ENCODE results near the gene RECQL5. TPM values are rescaled to one million over a fixed set of nuclear protein-coding genes. Genes with fewer than 3 reads are reported as not detected.

The RECQL5 gene
- total RNA-seq, 1 donor from 2014 or later = 44.0 TPM

DNA sequence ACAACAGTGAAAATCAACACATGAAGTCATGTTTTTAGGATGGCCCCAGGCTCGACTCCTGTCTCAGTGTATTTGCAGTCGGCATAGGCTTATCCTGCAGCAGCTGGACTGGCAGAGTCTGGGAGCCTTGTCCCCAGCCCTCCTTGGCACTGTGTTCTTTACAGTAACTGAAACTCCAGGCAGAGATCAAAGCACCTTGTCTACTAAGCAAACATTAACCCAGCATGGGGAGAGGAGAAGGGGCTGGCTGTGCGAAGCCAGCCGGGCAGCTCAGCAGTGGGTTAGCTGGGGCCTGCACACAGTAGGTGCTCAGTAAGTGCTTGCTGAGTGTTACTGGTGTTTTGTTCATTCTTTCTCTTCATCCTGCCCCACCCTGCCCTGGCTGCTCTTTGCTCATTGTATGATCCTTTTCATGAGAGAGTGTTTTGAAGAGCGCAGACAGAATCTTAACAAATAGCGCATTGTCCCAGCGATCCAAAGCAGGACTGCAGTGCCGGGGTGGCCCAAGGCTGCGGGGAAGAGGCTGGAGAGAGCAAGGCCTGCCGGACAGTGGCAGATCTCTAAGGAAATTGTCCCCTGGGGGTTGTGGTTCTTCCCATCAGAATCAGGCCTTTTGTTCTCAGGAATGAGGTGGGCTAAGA is 30.8 kb upstream of the RECQL5 start:
- Histone ChIP-seq H3K4me3 (no peak overlapping the region), H3K4me1 (peaks cover 88% of the 10 kb centered on the region), H3K27ac (peak overlapping the region; percentile 69), H3K9me3 (no peaks in the 10 kb centered on the region), H3K36me3 (peaks cover 0 to 36% of the 10 kb centered on the region in 2 donors), H3K27me3 (no peaks in the 10 kb centered on the region)
- DNase-seq (ENCODE audit: extremely low spot score in 2 of 2) = no peak
- intact Hi-C loops (cut with DNase I) = no loop called here
- TF ChIP-seq POLR2AphosphoS5 (IDR thresholded peaks at IDR 0.05; ENCODE audit: insufficient read depth in 1 of 2, low read depth in 1 of 2) (no peak), POLR2A (IDR thresholded peaks at IDR 0.05) (no peak), CTCF (IDR thresholded peaks at IDR 0.05) (no peak)

GRCh38 chr17:75695830-75696271 is 28.9 kb upstream of the RECQL5 start:
- intact Hi-C loops (cut with DNase I) = no loop called here
- peak in 1 of 2 donors; percentile 90 for DNase-seq (ENCODE audit: extremely low spot score in 2 of 2)
- H3K36me3 ChIP-seq = peaks cover 0 to 20% of the 10 kb centered on the region in 2 donors
- H3K27me3 ChIP-seq = no peaks in the 10 kb centered on the region
- TF ChIP-seq POLR2A (IDR thresholded peaks at IDR 0.05) = no peak
- peak in 1 of 2 donors; percentile 29 for TF ChIP-seq POLR2AphosphoS5 (IDR thresholded peaks at IDR 0.05; ENCODE audit: insufficient read depth in 1 of 2, low read depth in 1 of 2)
- TF ChIP-seq CTCF (IDR thresholded peaks at IDR 0.05) = no peak
- H3K4me1 ChIP-seq = peaks cover 90% of the 10 kb centered on the region
- H3K27ac ChIP-seq = peak overlapping the region; percentile 69
- H3K9me3 ChIP-seq = no peaks in the 10 kb centered on the region
- H3K4me3 ChIP-seq = no peak overlapping the region

- Histone ChIP-seq H3K4me1 (peaks cover 91% of the 10 kb centered on the region), H3K9me3 (no peaks in the 10 kb centered on the region), H3K27me3 (no peaks in the 10 kb centered on the region), H3K4me3 (no peak overlapping the region), H3K36me3 (peaks cover 0 to 15% of the 10 kb centered on the region in 2 donors), H3K27ac (peak overlapping the region; percentile 69)
- intact Hi-C loops (cut with DNase I) = no loop called here
- DNase-seq (ENCODE audit: extremely low spot score in 2 of 2) = no peak
- TF ChIP-seq POLR2A (IDR thresholded peaks at IDR 0.05) (no peak), CTCF (IDR thresholded peaks at IDR 0.05) (no peak), POLR2AphosphoS5 (IDR thresholded peaks at IDR 0.05; ENCODE audit: insufficient read depth in 1 of 2, low read depth in 1 of 2) (no peak)
Observed at GRCh38 chr17:75695141-75695829, 28.3 kb upstream of the RECQL5 start.

GRCh38 chr17:75694536-75694935 is 27.6 kb upstream of the RECQL5 start:
- peak in 1 of 2 donors; percentile 85 for DNase-seq (ENCODE audit: extremely low spot score in 2 of 2)
- Histone ChIP-seq H3K27me3 (no peaks in the 10 kb centered on the region), H3K36me3 (peaks cover 0 to 7% of the 10 kb centered on the region in 2 donors), H3K4me3 (no peak overlapping the region), H3K9me3 (no peaks in the 10 kb centered on the region), H3K27ac (peak overlapping the region; percentile 69), H3K4me1 (peaks cover 90% of the 10 kb centered on the region)
- intact Hi-C loops (cut with DNase I) = no loop called here
- TF ChIP-seq POLR2A (IDR thresholded peaks at IDR 0.05) (no peak), CTCF (IDR thresholded peaks at IDR 0.05) (no peak), POLR2AphosphoS5 (IDR thresholded peaks at IDR 0.05; ENCODE audit: insufficient read depth in 1 of 2, low read depth in 1 of 2) (no peak)

All from vagina (tissue), 2 donors.